Measurements from ENCODE around the gene PPP1R13B. TPM values are rescaled to one million over a fixed set of nuclear protein-coding genes. Genes with fewer than 3 reads are reported as not detected.
A peak's percentile ranks its signal among the peaks of the same experiment; 100 is the strongest.

PPP1R13B gene
- total RNA-seq, 4 donors from 2014 or later = 19.9 to 25.2 (median 23.6) TPM

- TF ChIP-seq POLR2A (IDR thresholded peaks at IDR 0.05; ENCODE audit: low read depth) = no peak
- TF ChIP-seq EP300 (IDR thresholded peaks at IDR 0.05) = no peak
- TF ChIP-seq POLR2AphosphoS5 (IDR thresholded peaks at IDR 0.05) = no peak
- intact Hi-C loops (cut with DNase I) = no loop called here
- Histone ChIP-seq H3K4me1 (peaks cover 44 to 89% (median 75%) of the 10 kb centered on the region in 4 donors), H3K36me3 (peaks cover 17 to 55% (median 41%) of the 10 kb centered on the region in 4 donors), H3K9me3 (no peaks in the 10 kb centered on the region), H3K27me3 (no peaks in the 10 kb centered on the region), H3K27ac (replicated peaks in 1 of 4) (peak overlapping the region; percentile 80 to 90 (median 86)), H3K4me3 (no peak overlapping the region)
- no peak for DNase-seq (ENCODE audit: extremely low spot score)
- WGBS = 91% methylated on average over 16 of the region's 16 CpGs
Measured at GRCh38 chr14:103725739-103726395, 121.5 kb downstream of the PPP1R13B start.

GRCh38 chr14:103725001-103725682 is 122.2 kb downstream of the PPP1R13B start:
- TF ChIP-seq CTCF (IDR thresholded peaks at IDR 0.05) (no peak), POLR2AphosphoS5 (IDR thresholded peaks at IDR 0.05) (no peak), EP300 (IDR thresholded peaks at IDR 0.05) (no peak), POLR2A (IDR thresholded peaks at IDR 0.05; ENCODE audit: low read depth) (no peak)
- H3K4me1 ChIP-seq = peaks cover 37 to 89% (median 74%) of the 10 kb centered on the region in 4 donors
- H3K4me3 ChIP-seq = no peak overlapping the region
- H3K36me3 ChIP-seq = peaks cover 15 to 47% (median 36%) of the 10 kb centered on the region in 4 donors
- intact Hi-C loops (cut with DNase I) = no loop called here
- H3K9me3 ChIP-seq = no peaks in the 10 kb centered on the region
- 92% methylated on average over 24 of the region's 29 CpGs for WGBS
- DNase-seq (ENCODE audit: extremely low spot score) = no peak
- no peaks in the 10 kb centered on the region for H3K27me3 ChIP-seq
- peak overlapping the region; percentile 80 to 90 (median 86) for H3K27ac ChIP-seq (replicated peaks in 1 of 4)

GRCh38 chr14:103724116-103724515 is 123.3 kb downstream of the PPP1R13B start:
- intact Hi-C loops (cut with DNase I) = no loop called here
- Histone ChIP-seq H3K4me3 (peak overlapping the region in 2 of 4 donors; percentile 15 to 29), H3K27me3 (no peaks in the 10 kb centered on the region), H3K36me3 (peaks cover 5 to 40% (median 26%) of the 10 kb centered on the region in 4 donors), H3K9me3 (no peaks in the 10 kb centered on the region), H3K4me1 (peaks cover 35 to 96% (median 79%) of the 10 kb centered on the region in 4 donors), H3K27ac (replicated peaks in 1 of 4) (peak overlapping the region; percentile 80 to 90 (median 86))
- DNase-seq (ENCODE audit: extremely low spot score) = no peak
- TF ChIP-seq POLR2A (IDR thresholded peaks at IDR 0.05; ENCODE audit: low read depth) (no peak), CTCF (IDR thresholded peaks at IDR 0.05) (peak in 2 of 3 experiments; percentile 23 to 31), POLR2AphosphoS5 (IDR thresholded peaks at IDR 0.05) (peak; percentile 14 to 37)
- 39% methylated on average over 17 of the region's 20 CpGs for WGBS

- Histone ChIP-seq H3K27me3 (no peaks in the 10 kb centered on the region), H3K36me3 (peaks cover 1 to 35% (median 22%) of the 10 kb centered on the region in 4 donors), H3K4me1 (peaks cover 39 to 96% (median 83%) of the 10 kb centered on the region in 4 donors), H3K4me3 (peak overlapping the region in 3 of 4 donors; percentile 9 to 29 (median 15)), H3K9me3 (no peaks in the 10 kb centered on the region), H3K27ac (replicated peaks in 1 of 4) (peak overlapping the region; percentile 80 to 90 (median 86))
- intact Hi-C loops (cut with DNase I) = no loop called here
- 87% methylated on average over 3 of the region's 7 CpGs for WGBS
- TF ChIP-seq EP300 (IDR thresholded peaks at IDR 0.05) (no peak), POLR2AphosphoS5 (IDR thresholded peaks at IDR 0.05) (no peak), POLR2A (IDR thresholded peaks at IDR 0.05; ENCODE audit: low read depth) (no peak), CTCF (IDR thresholded peaks at IDR 0.05) (no peak)
- no peak for DNase-seq (ENCODE audit: extremely low spot score)
Measured at GRCh38 chr14:103723748-103724081, 123.7 kb downstream of the PPP1R13B start.
